HEK293 (cell line): Measurements from ENCODE around the gene ALMS1.
"Not testable (repeated sequence)": the region's sequence is repeated elsewhere in the genome, so short reads cannot be mapped to it uniquely, and the experiment has no call there.

ENCODE experiments used
- CTCF ChIA-PET: fragments of 350-600 bp; formaldehyde crosslinking; extraction: SDS; loops from one replicate; lab custom pipeline; 2021; ENCODE audit warnings: antibody characterized with exemption; lab: Yijun Ruan, JAX
- POLR2A ChIA-PET: fragments of 300-600 bp; formaldehyde crosslinking; extraction: SDS; loops from one replicate; lab custom pipeline; 2020; ENCODE audit warnings: antibody characterized with exemption, inconsistent platforms; lab: Yijun Ruan, JAX
- H3K27ac ChIP-seq: fragments of 200-500 bp; sonication (Bioruptor generic); 2 replicates; pipeline ENCODE4 v1.5.1; 2014; ENCODE audit warnings: low read depth, low read length, control low read depth, inconsistent platforms; ENCODE audit errors: extremely low read depth
- H3K36me3 ChIP-seq, 2 experiments: fragments of 200-500 bp in 1 of 2; sonication (Bioruptor generic) in 1 of 2; 1 replicate in 1 of 2; 2 replicates in 1 of 2; pipeline ENCODE4 v1.5.1; 2014 to 2017; ENCODE audit warnings: inconsistent platforms in 2 of 2, low read length in 2 of 2; ENCODE audit not compliant: control insufficient read depth in 2 of 2, insufficient read depth in 1 of 2
- H3K4me1 ChIP-seq: fragments of 200-500 bp; sonication (Bioruptor generic); 2 replicates; pipeline ENCODE4 v1.5.1; 2014; ENCODE audit warnings: mild to moderate bottlenecking, low read length, inconsistent platforms; ENCODE audit not compliant: control insufficient read depth, insufficient read depth
- H3K4me3 ChIP-seq: 2 replicates; pipeline ENCODE4 v1.5.1; 2011; ENCODE audit warnings: low read depth, mild to moderate bottlenecking, control low read depth, low read length, moderate library complexity
- H3K9me3 ChIP-seq: fragments of 200-500 bp; sonication (Bioruptor generic); 2 replicates; pipeline ENCODE4 v1.5.1; 2014; ENCODE audit warnings: low read depth, low read length, inconsistent platforms; ENCODE audit not compliant: control insufficient read depth, insufficient read depth
- EGR2 ChIP-seq: fragments of 450-650 bp; formaldehyde crosslinking; IDR thresholded peaks from 2 replicates; pipeline ENCODE4 v1.5.1; 2016; ENCODE audit warnings: low read depth, missing biosample characterization, missing genetic modification characterization
- KLF1 ChIP-seq: fragments of 450-650 bp; formaldehyde crosslinking; IDR thresholded peaks from 2 replicates; pipeline ENCODE4 v1.5.1; 2016; ENCODE audit warnings: missing biosample characterization, missing genetic modification characterization
- KLF10 ChIP-seq: fragments of 450-650 bp; IDR thresholded peaks from 2 replicates; pipeline ENCODE4 v1.5.1; 2018; ENCODE audit warnings: missing biosample characterization, mild to moderate bottlenecking, missing genetic modification characterization
- PRDM1 ChIP-seq: fragments of 450-650 bp; formaldehyde crosslinking; IDR thresholded peaks from 2 replicates; pipeline ENCODE4; 2016; ENCODE audit warnings: missing biosample characterization, missing genetic modification characterization
- REPIN1 ChIP-seq: fragments of 450-650 bp; formaldehyde crosslinking; IDR thresholded peaks from 2 replicates; pipeline ENCODE4 v1.5.1; 2017; ENCODE audit warnings: missing biosample characterization, missing genetic modification characterization, low read depth
- TCF7L2 ChIP-seq: IDR thresholded peaks from 2 replicates; pipeline ENCODE4 v1.6.1; 2011; ENCODE audit warnings: low read depth, mild to moderate bottlenecking, inconsistent platforms, low read length, moderate library complexity, borderline replicate concordance
- ZFHX2 ChIP-seq: fragments of 450-650 bp; formaldehyde crosslinking; conservative IDR thresholded peaks from 2 replicates; pipeline ENCODE4 v1.5.1; 2016; ENCODE audit warnings: missing biosample characterization, missing genetic modification characterization
- ZNF223 ChIP-seq: fragments of 450-650 bp; formaldehyde crosslinking; IDR thresholded peaks from 2 replicates; pipeline ENCODE4 v1.5.1; 2016; ENCODE audit warnings: missing biosample characterization, missing genetic modification characterization
- ZNF239 ChIP-seq: fragments of 450-650 bp; formaldehyde crosslinking; IDR thresholded peaks from 2 replicates; pipeline ENCODE4 v1.5.1; 2016; ENCODE audit warnings: missing biosample characterization, missing genetic modification characterization
- ZNF341 ChIP-seq: fragments of 450-650 bp; formaldehyde crosslinking; IDR thresholded peaks from 2 replicates; pipeline ENCODE4; 2016; ENCODE audit warnings: low read depth, missing biosample characterization, missing genetic modification characterization
- ZNF366 ChIP-seq: fragments of 450-650 bp; formaldehyde crosslinking; conservative IDR thresholded peaks from 2 replicates; pipeline ENCODE4 v1.5.1; 2016; ENCODE audit warnings: missing biosample characterization, missing genetic modification characterization
- ZNF433 ChIP-seq: fragments of 450-650 bp; formaldehyde crosslinking; IDR thresholded peaks from 2 replicates; pipeline ENCODE4 v1.5.1; 2016; ENCODE audit warnings: missing biosample characterization, missing genetic modification characterization, low read depth
- ZNF510 ChIP-seq: fragments of 450-650 bp; formaldehyde crosslinking; IDR thresholded peaks from 2 replicates; pipeline ENCODE4 v1.5.1; 2018; ENCODE audit warnings: mild to moderate bottlenecking, missing genetic modification characterization, missing biosample characterization; ENCODE audit not compliant: insufficient replicate concordance
- ZNF521 ChIP-seq: fragments of 450-650 bp; formaldehyde crosslinking; IDR thresholded peaks from 2 replicates; pipeline ENCODE4 v1.5.1; 2017; ENCODE audit warnings: missing biosample characterization, mild to moderate bottlenecking, missing genetic modification characterization
- TF ChIP-seq, protein P1 (sequence below): fragments of 450-650 bp; formaldehyde crosslinking; IDR thresholded peaks from 2 replicates; pipeline ENCODE4 v1.5.1; 2017; ENCODE audit warnings: missing biosample characterization, mild to moderate bottlenecking, missing genetic modification characterization, moderate library complexity

ALMS1 gene

GRCh38 chr2:73603099-73603588, 217.5 kb downstream of the ALMS1 start:
- H3K4me3 ChIP-seq, POLR2A ChIA-PET, H3K9me3 ChIP-seq, H3K4me1 ChIP-seq, H3K27ac ChIP-seq: not testable (repeated sequence)
- CTCF ChIA-PET = interaction anchor here (0.7 kb wide), 1 partner anchor 10 kb away, joined by 3 read pairs; no protein-coding TSS in a partner anchor
- peaks cover 0 to 28% of the 10 kb centered on the region in 2 experiments; a peak in 2 of 3 replicates for H3K36me3 ChIP-seq

DNA sequence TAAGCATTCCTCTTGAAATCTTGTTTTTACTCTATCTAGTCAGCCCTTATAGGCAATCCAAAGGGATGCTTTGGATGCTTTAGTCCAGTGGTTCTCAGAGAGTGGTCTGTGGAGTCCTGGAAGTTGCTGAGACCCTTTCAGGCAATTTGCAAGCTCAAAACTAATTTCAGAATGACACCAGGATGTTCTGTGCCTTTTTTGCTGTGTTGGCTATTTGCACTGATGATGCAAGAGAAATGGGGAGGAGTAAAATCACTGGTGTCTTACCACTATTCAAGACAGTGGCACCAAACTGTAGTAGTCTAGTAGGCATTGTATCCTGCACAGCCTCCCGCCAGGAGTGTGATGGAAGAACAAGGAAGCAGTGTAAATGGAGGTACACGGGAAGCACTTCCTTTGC, 219.0 kb downstream of the ALMS1 start:
- H3K4me1 ChIP-seq, POLR2A ChIA-PET, H3K4me3 ChIP-seq, H3K27ac ChIP-seq, H3K9me3 ChIP-seq: not testable (repeated sequence)
- peaks cover 0 to 37% of the 10 kb centered on the region in 2 experiments; a peak in 2 of 3 replicates for H3K36me3 ChIP-seq
- CTCF ChIA-PET = interaction anchor here (0.7 to 1.1 kb wide), 2 partner anchors 11 to 61 kb away, joined by 3 read pairs; no protein-coding TSS in a partner anchor

DNA sequence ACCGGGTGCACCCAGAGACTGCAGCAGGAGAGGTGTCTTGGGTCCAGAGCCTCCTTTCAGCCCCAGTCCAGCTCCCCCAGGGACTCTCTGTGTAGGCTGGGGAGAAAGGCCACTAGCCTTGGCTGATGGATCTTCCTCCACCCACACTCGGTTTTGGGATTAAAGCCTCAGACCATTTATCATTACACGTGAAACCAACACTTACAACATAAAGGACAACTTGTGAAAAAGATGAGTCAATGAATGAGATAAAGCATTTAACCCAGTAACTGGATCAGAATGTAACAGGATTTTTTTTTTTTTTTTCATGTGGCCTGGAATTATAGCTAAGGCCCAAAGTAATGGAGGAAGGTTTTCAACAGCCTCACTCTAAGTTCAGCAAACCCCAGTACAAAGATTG, 224.5 kb downstream of the ALMS1 start:
- peaks cover 0 to 9% of the 10 kb centered on the region in 2 experiments; a peak in 1 of 3 replicates for H3K36me3 ChIP-seq
- CTCF ChIA-PET = interaction anchor here (0.6 kb wide), 2 partner anchors 9 to 82 kb away, joined by 3 to 5 read pairs; no protein-coding TSS in a partner anchor

DNA sequence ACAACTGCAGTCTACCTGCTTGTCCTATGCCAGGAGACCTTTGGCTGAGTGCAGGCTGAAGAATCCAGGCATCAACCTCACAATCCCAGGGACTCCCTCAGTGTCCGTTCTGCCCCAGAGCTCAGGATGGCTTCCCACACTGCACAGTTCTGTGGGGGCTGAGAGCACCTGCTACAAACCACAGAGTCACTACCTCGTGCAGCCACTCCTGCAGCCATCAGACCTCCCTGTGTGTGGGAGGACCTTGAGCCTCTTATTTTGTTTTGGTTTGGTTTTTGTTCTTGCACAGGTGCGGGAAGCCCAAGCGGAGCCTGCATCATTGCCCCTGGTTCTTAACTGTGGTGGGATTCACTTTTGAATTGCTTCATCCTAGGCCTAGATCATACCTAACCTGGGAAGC, 225.6 kb downstream of the ALMS1 start:
- Histone ChIP-seq H3K27ac (no peak overlapping the region), H3K9me3 (no peaks in the 10 kb centered on the region), H3K36me3 (peaks cover 0 to 9% of the 10 kb centered on the region in 2 experiments; a peak in 1 of 3 replicates), H3K4me1 (peaks cover 5% of the 10 kb centered on the region), H3K4me3 (no peak overlapping the region)
- ChIA-PET CTCF (interaction anchor here (0.7 kb wide), 1 partner anchor 199 kb away, joined by 4 read pairs; no protein-coding TSS in a partner anchor), POLR2A (no interaction called here)
- TF ChIP-seq EGR2 (tag by site-specific recombination) (peak; percentile 45; the same call in 1 of the 2 replicates), KLF10 (no peak), TCF7L2 (no peak), ZFHX2 (tag by site-specific recombination) (peak; percentile 34; the same call in 1 of the 2 replicates)

More for the DNA sequence above, 224.5 kb downstream of the ALMS1 start:
- Histone ChIP-seq H3K9me3 (no peaks in the 10 kb centered on the region), H3K4me3 (no peak overlapping the region), H3K4me1 (peaks cover 5% of the 10 kb centered on the region), H3K27ac (no peak overlapping the region)
- TF ChIP-seq ZNF239 (tag by site-specific recombination) (no peak), ZNF341 (tag by site-specific recombination) (no peak), REPIN1 (tag by site-specific recombination) (no peak), ZNF521 (tag by site-specific recombination) (no peak), ZNF433 (tag by site-specific recombination) (no peak), KLF1 (tag by site-specific recombination) (no peak), PRDM1 (tag by site-specific recombination) (no peak), ZNF366 (tag by site-specific recombination) (no peak), ZNF510 (no peak), KLF10 (no peak), ZNF223 (tag by site-specific recombination) (no peak)
- TF ChIP-seq, protein P1, sequence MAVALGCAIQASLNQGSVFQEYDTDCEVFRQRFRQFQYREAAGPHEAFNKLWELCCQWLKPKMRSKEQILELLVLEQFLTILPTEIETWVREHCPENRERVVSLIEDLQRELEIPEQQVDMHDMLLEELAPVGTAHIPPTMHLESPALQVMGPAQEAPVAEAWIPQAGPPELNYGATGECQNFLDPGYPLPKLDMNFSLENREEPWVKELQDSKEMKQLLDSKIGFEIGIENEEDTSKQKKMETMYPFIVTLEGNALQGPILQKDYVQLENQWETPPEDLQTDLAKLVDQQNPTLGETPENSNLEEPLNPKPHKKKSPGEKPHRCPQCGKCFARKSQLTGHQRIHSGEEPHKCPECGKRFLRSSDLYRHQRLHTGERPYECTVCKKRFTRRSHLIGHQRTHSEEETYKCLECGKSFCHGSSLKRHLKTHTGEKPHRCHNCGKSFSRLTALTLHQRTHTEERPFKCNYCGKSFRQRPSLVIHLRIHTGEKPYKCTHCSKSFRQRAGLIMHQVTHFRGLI (tag by site-specific recombination) = no peak
- POLR2A ChIA-PET = no interaction called here
